Activated naive CD4-positive, alpha-beta T cell (primary cell): ENCODE results near the gene CNTNAP2.
"Not testable (repeated sequence)": the region's sequence is repeated elsewhere in the genome, so short reads cannot be mapped to it uniquely, and the experiment has no call there.

ENCODE experiments used
- DNase-seq, 4 experiments: peaks; one replicate each; lab custom pipeline; 2025; lab: John Stamatoyannopoulos, UW

The CNTNAP2 gene

DNA sequence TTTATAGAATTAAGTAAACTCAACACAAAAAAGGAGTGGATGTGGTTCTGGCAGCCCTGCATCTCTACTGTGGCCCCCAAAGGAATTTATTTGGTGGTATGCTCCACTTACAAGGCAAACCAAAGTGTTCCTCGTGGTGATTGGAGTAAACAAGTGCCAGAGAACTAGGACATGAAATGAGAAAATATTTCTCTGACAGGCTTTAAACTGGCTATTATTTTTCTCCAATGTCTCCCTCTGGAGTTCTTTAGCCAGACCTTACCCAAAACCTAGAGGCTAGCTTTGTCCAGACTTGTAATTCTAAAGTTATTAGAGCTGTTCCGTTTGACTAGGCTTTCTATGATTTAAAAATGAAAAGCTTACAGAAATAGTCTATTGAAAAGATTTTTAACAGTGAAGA is 990.1 kb downstream of the CNTNAP2 start:
- DNase-seq = no peak

DNA sequence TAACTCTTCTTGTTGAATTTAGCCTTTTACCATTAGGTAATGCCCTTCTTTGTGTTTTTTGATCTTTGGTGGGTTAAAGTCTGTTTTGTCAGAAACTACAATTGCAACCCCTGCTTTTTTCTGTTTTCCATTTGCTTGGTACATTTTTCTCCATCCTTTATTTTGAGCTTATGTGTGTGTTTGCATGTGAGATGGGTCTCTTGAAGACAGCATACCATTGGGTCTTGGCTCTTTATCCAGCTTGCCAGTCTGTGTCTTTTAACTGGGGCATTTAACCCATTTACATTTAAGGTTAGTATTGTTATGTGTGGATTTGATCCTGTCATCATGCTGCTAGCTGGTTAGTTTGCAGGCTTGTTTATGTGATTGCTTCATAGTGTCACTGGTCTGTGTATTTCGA is 997.9 kb downstream of the CNTNAP2 start:
- DNase-seq = not testable (repeated sequence)

DNA sequence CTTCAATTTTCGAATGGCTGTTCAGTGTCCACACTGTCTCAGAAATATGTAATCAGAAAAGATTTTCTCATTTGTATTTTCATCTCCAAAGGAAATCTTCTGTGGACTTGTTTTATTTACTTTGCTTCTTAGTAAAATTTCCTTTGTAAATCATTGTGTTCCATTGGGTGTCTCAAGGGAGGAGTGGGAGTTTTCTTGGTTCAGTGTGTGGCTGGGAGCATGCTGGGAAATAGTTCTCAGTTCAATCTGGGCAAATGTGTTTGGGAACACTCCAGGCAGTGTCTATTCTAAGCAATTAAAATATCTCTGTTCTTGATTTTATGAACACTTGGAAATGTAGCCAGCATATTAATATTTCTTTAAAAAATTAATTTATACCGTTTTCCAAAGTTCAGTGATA is 1019.8 kb downstream of the CNTNAP2 start:
- DNase-seq = no peak

DNA sequence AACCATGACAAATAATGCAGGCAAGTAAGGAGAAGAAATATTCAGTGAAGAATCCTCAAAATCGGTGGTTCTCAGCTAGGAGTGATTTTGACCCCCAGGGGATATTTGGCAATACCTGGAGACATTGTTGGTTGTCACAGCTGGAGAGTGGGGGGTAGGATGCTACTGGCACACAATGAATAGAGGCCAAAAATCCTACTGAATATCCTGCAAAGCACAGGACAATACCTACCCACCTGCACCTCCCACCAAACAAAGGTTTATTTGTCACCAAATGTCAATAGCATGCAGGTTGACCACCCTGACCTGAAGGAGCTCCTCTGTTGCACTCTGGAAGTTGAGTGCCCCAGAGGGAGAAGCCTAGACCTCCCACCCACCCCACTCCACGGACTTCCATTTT is 1028.6 kb downstream of the CNTNAP2 start:
- no peak for DNase-seq

DNA sequence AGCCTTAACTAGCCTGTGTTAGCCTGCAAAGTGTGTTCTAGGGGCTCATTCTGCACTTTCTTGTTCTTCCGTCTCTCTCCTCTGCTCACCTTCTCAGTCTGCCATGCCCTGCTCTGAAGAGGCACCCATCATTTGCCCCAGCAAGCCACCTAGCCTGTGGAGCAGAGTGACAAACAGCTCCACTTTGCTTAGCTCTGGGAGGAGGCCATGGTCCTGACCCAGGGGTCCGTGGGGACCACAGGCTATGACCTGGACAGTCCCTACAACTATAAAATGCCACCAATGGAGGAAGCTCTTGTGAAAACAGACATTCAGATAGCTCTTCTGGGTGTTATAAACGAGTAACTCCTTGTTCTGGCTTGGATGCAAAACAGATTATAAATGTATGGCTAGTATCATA is 1029.6 kb downstream of the CNTNAP2 start:
- no peak for DNase-seq

DNA sequence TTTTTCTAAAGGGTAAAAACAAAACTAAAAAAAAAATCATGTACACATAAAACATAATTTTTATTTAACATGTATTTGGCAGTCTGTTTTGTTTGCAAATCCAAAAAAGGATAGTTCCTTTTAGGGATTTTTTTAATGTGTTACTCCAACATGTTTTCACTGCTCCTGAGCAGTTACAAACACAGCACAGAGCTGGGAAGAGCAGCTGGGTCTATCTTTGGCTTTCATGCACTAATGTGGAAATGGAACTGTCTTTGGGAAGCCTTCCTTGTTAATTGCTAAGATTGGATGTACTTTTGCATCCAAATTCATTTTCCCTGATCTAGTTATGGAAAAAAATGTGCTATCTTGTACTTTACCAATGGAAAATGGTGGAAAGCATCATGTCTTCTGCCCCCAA is 1035.1 kb downstream of the CNTNAP2 start:
- no peak for DNase-seq

DNA sequence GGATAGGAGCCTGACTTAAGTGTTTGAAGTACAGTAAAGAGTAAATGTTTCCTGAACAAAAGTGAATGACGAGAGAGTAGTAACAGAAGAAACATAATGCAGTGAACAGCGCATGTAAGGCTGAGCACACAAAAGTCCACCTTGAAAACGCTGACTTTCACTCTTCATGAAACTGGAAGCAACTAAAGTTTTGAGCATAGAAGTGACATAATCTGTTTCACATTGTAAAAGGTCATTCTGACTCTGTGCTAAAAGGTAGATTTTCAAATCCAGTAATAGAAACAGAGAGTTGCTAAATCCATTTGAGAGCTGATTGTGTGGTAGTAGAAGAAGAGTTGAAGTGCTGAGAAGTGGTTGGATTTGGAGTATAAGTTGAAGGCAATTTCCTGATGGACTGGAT is 1037.0 kb downstream of the CNTNAP2 start:
- DNase-seq = no peak

DNA sequence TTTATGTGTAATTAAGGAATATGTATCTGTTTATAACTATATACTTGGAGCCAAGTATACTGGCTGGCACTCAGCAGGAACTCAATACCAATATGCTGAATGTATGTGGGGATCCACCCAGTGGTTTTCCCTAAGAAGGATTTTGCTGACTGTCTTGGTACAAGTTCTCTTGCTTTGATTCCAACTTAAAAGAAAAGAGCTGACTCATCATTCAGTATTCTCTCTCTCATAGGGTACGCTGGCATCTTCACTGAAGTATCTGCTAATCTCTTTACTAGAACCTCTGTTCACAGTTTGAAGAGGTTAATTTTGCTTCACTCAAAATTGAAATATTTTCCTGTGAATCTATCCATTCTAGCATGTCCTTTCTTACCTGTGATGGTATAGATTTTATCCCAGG is 1044.8 kb downstream of the CNTNAP2 start:
- no peak for DNase-seq

DNA sequence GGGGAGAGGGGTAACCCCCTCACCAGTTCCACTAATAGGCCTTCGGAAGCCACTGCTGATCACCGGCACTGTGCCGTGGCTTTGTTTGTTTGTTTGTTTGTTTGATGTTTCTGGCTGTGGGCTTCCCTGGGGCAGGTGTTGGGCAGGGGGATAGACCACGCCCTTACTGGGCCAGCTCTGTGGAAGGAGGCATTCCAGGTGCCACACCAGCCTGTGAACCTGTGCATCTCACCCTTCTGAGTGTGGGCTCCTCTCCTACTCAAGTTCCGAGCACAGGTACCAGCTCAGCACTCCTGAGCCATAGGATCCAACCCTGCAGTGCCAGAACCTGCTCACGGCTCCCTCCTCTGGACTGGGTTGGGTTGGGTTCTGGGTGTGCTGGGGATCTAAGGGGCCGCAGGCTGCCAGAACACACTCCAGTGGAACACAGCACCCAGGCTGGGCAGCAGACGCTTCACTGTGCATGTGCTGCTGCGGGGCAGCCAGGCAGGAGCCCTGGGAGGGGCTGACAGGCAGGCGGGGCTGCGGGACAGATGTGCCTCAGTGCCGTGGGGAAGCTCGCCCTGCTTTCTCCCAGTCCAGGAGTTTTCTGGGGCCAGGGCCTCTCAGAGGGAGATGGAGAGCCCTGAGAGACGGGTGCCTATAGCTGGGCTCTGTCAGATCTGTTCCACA is 1053.9 kb downstream of the CNTNAP2 start:
- no peak for DNase-seq

DNA sequence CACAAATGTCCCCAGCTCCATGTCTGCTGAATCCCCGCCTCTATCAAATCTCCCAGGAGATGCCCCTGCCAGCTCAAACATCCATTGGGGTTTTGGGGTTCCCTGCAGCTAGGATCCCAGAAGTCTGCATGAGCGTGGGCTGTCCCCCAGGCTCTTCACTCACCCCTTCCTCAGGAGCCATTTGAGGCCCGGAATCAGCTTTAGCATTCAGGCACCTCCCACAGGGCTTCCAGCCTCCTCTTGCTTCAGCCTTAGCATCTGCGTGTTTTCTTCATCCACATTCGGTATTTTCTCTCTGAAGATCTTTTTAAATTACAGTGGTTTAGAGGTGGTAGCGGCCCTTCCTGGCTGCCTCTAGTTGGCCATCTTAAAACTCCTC is 1054.4 kb downstream of the CNTNAP2 start:
- no peak for DNase-seq

DNA sequence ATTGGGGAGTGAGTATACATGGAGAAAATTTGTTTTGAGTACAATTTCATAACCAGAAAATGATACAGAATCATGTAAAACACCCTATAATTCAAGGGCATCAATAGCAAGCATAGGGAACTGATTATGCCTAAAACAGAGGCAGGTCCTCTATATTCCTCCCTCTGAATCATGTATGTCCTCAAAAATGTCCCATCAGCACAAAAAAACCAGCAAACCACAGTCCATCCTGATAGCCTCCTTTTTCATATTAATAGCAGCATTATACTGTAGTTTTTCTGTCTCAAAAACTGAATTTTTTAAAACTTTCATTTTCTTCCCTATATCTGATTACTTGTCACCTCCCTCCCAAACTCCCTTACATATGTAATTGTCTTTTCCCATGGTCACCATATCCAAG is 1057.3 kb downstream of the CNTNAP2 start:
- DNase-seq = no peak

DNA sequence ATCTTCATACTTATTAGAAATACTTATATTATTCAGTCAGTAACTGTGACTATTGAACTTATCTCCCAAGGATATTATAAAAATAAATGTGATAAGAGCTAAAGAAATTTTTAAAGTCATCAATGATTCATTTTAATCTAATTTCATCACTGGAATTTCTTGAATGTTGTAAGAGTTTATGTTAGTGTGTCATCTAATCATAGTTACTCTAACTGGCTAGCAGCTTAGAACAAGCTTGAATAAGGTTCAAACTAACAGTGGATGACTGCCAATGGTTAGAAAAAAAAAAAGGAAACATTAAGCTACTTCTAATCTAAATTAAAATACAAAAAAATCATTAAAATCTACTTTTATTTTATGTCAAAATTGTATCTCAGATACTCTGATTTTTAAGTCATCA is 1066.3 kb downstream of the CNTNAP2 start:
- no peak for DNase-seq

DNA sequence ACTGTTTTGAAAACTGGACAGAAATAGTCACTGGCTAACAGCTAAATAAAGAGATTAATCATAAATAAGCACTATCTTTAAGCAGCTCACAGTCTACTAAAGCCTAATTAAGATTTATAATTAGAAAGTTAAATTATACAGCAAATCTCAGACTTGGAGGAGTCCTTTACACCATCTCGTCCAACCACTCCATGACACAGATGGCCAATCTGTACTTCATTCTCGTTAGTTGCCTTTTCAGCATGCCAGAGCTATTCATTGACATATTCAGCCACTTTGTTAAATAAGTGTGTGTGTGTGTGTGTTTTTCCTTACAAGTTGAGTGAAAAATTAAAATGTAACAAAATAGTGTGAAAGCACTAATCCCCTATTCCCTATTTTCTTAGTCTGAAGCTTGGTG is 1066.7 kb downstream of the CNTNAP2 start:
- DNase-seq = no peak

DNA sequence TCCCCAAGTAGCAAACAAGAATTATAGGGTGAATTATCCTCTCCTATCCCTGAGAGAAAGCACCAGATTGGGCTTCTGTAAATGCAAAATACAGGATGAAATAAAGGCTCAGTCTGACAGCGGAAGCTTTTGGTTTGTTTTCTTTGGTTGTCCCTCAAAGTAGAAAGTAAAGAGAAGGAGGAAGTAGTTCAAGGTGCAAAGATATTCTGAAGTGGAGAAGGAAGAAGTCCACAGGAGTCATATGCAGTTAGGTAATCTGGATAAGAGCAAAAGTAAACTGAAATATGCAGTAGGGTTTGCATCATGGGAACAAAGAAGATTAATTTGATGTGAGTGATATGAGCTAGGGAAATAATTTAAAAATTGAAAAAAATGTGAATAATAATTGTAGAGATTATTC is 1071.9 kb downstream of the CNTNAP2 start:
- no peak for DNase-seq

DNA sequence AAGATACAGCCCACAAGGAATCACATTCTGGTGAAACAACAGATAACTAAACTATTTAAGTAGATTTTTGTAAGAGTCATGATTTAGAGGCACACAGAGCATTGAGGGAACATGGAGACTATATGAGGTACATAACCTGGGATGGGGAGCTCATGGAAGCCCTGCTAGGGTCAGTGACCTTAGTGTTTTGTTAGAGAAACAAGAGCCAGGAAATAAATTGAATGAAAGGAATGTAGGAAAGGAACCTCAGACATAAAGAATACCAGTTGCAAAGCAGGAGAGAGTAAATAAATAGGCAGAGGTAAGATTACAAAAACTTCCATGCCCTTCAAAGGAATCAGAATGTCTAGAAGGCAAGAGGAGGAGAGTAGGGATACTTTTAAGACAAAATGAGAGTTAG is 1076.9 kb downstream of the CNTNAP2 start:
- no peak for DNase-seq

DNA sequence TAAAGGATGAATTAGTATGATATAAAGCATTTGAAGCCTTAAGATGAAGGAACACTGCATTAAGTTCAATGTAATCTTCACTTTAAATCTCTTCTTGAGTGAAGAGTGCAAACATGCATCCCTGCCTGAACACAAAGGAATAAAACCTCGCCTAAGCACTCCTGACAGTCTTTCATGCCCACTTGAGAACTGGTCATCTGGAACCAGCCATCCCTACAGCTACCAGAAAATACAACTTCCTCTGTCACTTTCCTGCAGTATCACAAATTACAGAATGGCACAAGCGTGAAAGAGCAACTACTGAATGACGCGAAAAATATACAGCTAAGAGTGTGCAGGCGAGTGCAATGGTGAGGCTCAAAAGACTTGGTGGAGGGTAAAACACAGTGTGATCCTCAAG is 1079.9 kb downstream of the CNTNAP2 start:
- DNase-seq = no peak

DNA sequence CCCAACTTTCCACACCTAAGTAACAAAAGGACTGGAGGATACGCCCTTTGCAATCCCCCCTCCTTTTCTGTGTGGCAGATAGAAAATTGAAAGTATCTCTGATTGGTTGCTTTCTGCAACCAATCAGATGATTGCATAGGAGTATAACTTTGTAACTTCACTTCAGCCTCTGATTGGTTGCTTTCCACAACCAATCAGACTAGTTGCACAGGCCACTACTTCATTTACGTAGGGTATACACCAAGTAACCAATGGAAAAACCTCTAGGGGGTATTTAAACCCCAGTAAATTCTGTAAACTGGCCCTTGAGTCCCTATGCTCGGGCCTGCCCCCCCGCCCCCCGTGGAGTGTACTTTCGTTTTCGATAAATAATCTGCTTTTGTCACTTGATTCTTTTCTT is 1080.4 kb downstream of the CNTNAP2 start:
- DNase-seq = no peak

DNA sequence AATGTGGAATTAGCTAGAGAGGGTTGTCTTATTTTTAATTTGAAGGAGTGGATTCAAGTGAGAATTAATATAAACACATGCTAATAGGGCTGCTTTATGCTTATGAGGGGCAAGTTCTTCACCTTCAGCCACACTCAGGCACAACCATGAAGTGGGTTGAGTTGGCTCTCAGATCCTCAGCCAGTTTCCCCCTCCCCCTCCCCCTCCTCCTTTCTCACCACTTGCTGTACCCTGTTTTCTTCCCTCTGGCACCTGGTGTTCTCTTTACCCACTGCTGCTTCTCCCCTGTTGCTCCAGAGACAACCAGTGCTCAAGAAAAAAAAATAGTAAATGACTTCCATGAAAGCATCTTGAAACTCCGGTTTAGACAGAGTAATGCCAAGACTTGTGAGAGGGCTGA is 1083.3 kb downstream of the CNTNAP2 start:
- DNase-seq = no peak

DNA sequence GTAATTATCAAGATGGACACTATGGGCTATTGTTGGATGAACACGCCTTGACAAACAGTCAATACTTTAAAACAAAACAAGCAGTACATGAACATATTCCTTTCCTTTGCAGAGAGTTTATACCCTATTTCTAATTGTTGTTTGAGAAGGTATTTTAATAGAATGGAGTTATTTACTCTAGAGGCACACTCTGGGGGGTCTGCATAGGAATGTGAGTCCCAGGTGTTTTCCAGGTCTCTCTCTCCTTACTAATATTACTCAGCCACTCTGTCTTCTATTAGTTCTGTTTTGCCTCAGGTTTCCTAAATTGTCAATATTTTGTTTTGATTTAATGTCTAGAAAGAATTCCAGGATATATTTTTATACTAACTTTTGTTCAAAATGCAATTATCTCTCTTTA is 1091.4 kb downstream of the CNTNAP2 start:
- no peak for DNase-seq

DNA sequence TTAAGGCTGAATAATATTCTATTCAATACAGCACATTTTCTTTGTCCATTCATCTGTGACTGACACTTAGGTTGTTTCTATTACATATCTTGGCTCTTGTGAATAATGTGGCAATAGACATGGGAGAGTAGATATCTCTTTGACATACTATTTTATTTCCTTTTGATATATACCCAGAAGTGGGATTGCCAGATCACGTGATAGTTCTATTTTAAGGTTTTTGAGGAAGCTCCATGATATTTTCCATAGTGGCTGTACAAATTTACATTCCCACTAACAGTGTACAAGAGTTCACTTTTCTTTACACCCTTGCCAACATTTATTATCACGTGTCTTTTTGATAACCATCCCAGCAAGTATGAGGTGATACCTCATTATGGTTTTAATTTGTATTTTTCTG is 1114.7 kb downstream of the CNTNAP2 start:
- no peak for DNase-seq

DNA sequence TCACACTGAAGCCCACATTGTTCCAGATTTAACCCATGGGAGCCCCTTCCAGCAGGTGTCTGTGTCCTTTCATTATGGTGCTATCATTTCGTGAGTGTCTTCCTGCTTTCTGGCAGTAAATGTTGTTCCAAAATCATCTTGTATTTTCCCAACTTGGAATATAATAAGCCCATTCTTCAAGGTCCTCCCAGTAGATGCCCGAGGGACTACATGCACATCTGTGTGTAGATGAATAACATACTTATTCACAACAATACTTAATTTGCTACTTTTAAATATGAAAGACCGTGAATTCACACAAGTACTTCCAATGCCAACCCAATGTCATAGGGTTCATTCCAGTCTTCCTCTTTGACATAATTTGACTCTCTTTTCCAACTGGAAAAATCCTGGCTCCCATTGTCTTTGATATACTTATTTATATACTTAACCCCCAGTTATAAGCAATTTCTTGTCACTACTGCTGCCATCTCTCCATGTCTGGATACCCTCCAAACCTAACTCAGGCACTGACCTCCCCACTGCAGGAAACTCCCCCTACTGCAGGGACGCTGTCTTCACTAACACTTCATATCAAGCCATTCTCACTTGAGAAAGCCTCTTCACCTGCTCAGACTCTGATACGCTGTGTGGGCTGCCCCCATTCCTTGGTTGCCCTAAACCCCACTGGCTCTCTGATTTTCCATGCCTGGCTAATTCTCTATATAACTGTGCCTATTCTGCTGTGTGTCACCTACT is 1119.2 kb downstream of the CNTNAP2 start:
- no peak for DNase-seq

DNA sequence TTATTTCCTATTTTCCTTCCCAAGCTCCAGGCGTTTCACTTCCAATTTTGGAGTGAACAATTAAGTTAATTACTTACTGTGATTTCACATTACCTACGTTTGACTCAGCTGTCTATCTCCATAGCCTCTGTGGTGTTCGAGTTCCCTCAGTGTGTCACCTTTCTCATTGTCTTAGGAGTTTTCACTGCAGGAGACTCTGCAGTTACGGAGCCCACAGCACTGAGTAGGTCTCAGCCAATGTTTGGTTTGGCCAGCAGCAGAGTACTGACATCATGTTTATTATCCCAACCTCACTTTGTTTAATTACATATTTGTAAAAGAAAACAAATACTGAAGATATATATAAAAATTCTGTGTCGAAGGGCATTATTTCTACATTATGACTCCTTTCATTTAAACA is 1123.9 kb downstream of the CNTNAP2 start:
- DNase-seq = no peak

DNA sequence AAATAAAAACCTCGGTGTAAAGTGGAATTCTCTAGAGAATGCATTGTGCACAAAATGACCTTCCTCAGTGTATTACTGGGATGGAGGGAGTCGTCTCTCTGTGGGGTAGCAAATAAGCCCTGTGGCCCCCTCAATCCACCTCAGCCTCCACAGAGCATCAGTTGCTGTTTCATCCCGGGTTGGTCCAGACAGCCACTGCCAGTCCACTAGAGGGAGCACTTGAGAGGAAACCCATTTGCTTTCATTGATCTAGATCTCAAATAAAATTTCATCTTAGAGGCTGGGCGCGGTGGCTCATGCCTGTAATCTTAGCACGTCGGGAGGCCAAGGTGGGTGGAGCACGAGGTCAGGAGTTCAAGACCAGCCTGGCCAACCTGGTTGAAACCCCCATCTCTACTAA is 1128.7 kb downstream of the CNTNAP2 start:
- no peak for DNase-seq

DNA sequence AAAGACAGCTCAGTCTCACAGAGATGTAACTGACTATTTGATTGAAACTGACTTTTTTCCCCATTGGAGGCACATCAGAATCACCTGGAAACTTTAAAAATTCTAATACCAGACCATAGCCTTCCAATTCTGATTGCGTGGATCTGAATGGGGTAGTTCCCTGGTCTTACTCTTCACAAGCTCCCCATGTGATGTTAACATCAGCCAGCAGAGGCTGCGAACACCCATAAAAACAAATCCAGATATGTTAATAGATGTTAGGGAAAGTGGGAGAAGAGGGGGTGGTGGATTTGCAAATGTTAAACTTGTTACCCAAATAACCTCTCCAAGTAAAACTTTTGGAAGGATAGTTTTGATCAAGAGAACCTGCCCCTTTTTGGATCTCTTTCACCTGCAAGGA is 1133.4 kb downstream of the CNTNAP2 start:
- DNase-seq = no peak
